CD4-positive, alpha-beta memory T cell (primary cell): Measurements from ENCODE around the gene CNOT4. TPM values are rescaled to one million over a fixed set of nuclear protein-coding genes. Genes with fewer than 3 reads are reported as not detected.
"Not testable (repeated sequence)": the region's sequence is repeated elsewhere in the genome, so short reads cannot be mapped to it uniquely, and the experiment has no call there.

Experiments
- CTCF ChIA-PET: fragments of 350-600 bp; sonication (Branson Sonifier 250); formaldehyde crosslinking; loops from one replicate; lab custom pipeline; 2021; ENCODE audit warnings: inconsistent platforms; ENCODE audit not compliant: partially characterized antibody; lab: Charles Lee
- POLR2A ChIA-PET: fragments of 350-600 bp; sonication (Branson Sonifier 250); formaldehyde crosslinking; loops from one replicate; lab custom pipeline; 2021; ENCODE audit not compliant: partially characterized antibody; lab: Charles Lee
- DNase-seq, 5 donors: peaks; one replicate each; pipeline versions ENCODE4 v3.0.0 to v3.0.0-alpha.2; 2020 to 2022; ENCODE audit warnings: mixed read lengths in 1 of 5
- H3K27ac ChIP-seq: one replicate; pipeline ENCODE4 v1.7.0; 2013; ENCODE audit warnings: low read depth, low read length
- H3K27me3 ChIP-seq: 2 replicates; pipeline ENCODE4 v1.7.0; 2013; ENCODE audit warnings: mild to moderate bottlenecking, low read length, moderate library complexity; ENCODE audit not compliant: insufficient read depth
- H3K36me3 ChIP-seq: 2 replicates; pipeline ENCODE4 v1.7.0; 2013; ENCODE audit warnings: mild to moderate bottlenecking, low read length, moderate library complexity; ENCODE audit not compliant: insufficient read depth
- H3K4me1 ChIP-seq: 2 replicates; pipeline ENCODE4 v1.7.0; 2013; ENCODE audit warnings: mild to moderate bottlenecking, low read length, moderate library complexity; ENCODE audit not compliant: insufficient read depth
- H3K4me3 ChIP-seq, 2 donors: one replicate each; pipeline ENCODE4 v1.7.0; 2013; ENCODE audit warnings: low read length in 2 of 2, mild to moderate bottlenecking in 1 of 2
- H3K9me3 ChIP-seq, 2 donors: one replicate each; pipeline ENCODE4 v1.7.0; 2013; ENCODE audit warnings: low read length in 2 of 2, control low read depth in 1 of 2; ENCODE audit not compliant: control insufficient read depth in 1 of 2
- H3K27ac Mint-ChIP-seq, 7 donors: one replicate each; pipeline ENCODE4 v1.8.0; 2020 to 2021; ENCODE audit warnings: mixed read lengths in 7 of 7, mild to moderate bottlenecking in 6 of 7, inconsistent platforms in 3 of 7, moderate library complexity in 3 of 7
- H3K27me3 Mint-ChIP-seq, 2 donors: one replicate each; pipeline ENCODE4 v1.8.0; 2020 to 2021; ENCODE audit warnings: mixed read lengths in 2 of 2
- H3K36me3 Mint-ChIP-seq, 2 donors: one replicate each; pipeline ENCODE4 v1.8.0; 2020 to 2021; ENCODE audit warnings: mixed read lengths in 2 of 2, inconsistent platforms in 1 of 2, mild to moderate bottlenecking in 1 of 2
- H3K4me1 Mint-ChIP-seq, 4 donors: one replicate each; pipeline ENCODE4 v1.8.0; 2020 to 2021; ENCODE audit warnings: mixed read lengths in 4 of 4, mild to moderate bottlenecking in 1 of 4
- H3K4me3 Mint-ChIP-seq, 8 donors: one replicate each; pipeline ENCODE4 v1.8.0; 2020 to 2021; ENCODE audit warnings: mixed read lengths in 8 of 8, mild to moderate bottlenecking in 7 of 8, moderate library complexity in 6 of 8, inconsistent platforms in 3 of 8
- H3K9me3 Mint-ChIP-seq, 8 donors: one replicate each; pipeline ENCODE4 v1.8.0; 2020 to 2021; ENCODE audit warnings: mixed read lengths in 8 of 8, mild to moderate bottlenecking in 5 of 8, inconsistent platforms in 3 of 8, moderate library complexity in 1 of 8
- intact Hi-C: fragments of 100-400 bp; cut with micrococcal nuclease; formaldehyde crosslinking; loops from one replicate; pipeline ENCODE4 v1.15.1; 2023
- polyA plus RNA-seq, 2 donors: library from polyadenylated mRNA; unstranded; fragments of 300-500 nt; fragmentation: Illumina TruSeq; gene quantifications; one replicate each; pipeline ENCODE4 v1.2.3, GENCODE V29; 2021
- total RNA-seq, 2 experiments: library from RNA; stranded (reverse); gene quantifications; one replicate each; pipeline ENCODE4 v1.2.3, GENCODE V29; 2021

CNOT4 gene
- total and polyA plus RNA-seq, 4 experiments from 2014 or later, result 11.1 to 35.0 (median 26.2) TPM

DNA sequence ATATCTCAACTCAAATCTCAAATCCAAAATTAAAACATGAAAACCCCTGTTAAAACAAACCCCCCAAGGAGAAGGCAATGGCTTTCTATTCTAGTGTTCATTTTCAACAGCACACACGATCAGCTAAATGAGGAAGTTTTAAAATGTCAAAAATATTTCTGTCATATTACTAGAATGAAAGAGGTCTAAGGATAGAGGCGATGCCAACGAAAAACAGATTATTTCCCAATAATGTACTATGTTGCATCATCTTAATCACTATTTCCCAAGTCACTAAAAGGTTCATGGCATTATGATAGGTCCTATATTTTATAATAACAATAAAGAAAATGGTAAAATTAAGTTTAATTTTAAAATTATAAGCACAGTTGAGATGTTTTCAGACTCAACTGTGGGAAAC, 10.1 kb downstream of the CNOT4 start:
- CTCF ChIA-PET, result no interaction called here
- peaks cover 36% of the 10 kb centered on the region for H3K4me1 ChIP-seq

GRCh38 chr7:135497161-135497560, 12.7 kb downstream of the CNOT4 start:
- H3K27ac ChIP-seq, H3K9me3 ChIP-seq, H3K36me3 Mint-ChIP-seq, H3K4me3 Mint-ChIP-seq, H3K4me3 ChIP-seq, H3K9me3 Mint-ChIP-seq, H3K27me3 Mint-ChIP-seq, intact Hi-C loops, H3K27ac Mint-ChIP-seq, H3K27me3 ChIP-seq, POLR2A ChIA-PET, H3K36me3 ChIP-seq: not testable (repeated sequence)
- peaks cover 32% of the 10 kb centered on the region for H3K4me1 ChIP-seq
- CTCF ChIA-PET, result interaction anchor here (0.7 to 1.2 kb wide), 2 partner anchors 10 to 150 kb away, joined by 3 read pairs; no protein-coding TSS in a partner anchor
- DNase-seq, result peak in 1 of 5 donors; percentile 2
- H3K4me1 Mint-ChIP-seq, result peaks cover 41 to 64% (median 51%) of the 10 kb centered on the region in 4 donors

More for the DNA sequence above, 10.1 kb downstream of the CNOT4 start:
- POLR2A ChIA-PET, result no interaction called here
- Histone ChIP-seq H3K36me3 (no peaks in the 10 kb centered on the region), H3K9me3 (no peaks in the 10 kb centered on the region), H3K27ac (no peak overlapping the region), H3K4me3 (no peak overlapping the region), H3K27me3 (no peaks in the 10 kb centered on the region)
- Mint-ChIP-seq H3K9me3 (no peaks in the 10 kb centered on the region), H3K4me3 (peak overlapping the region in 4 of 8 donors; percentile 13 to 59 (median 37)), H3K27ac (peak overlapping the region in 1 of 7 donors; percentile 75), H3K36me3 (peaks cover 3 to 6% of the 10 kb centered on the region in 2 donors), H3K27me3 (no peaks in the 10 kb centered on the region), H3K4me1 (peaks cover 34 to 66% (median 53%) of the 10 kb centered on the region in 4 donors)
- DNase-seq, result no peak
- intact Hi-C loops, result no loop called here

DNA sequence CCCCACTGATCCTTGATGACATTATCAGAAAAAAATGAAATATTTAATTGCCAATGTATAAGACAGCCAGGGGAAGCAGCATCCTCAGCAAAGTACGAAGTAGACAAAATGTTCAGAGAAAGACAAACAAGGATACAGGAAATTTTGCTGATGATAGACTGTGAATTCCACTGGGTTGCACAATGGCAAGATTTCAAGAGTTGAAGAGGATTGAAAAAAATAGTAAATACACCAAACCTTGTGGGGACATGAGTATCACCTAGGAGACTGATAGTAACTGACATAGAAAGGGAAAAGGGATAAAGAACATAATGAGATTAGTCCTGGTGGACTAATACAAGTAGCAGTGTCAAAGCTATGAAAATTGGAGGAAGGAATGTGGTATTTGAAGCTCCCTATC, 16.5 kb downstream of the CNOT4 start:
- H3K27ac ChIP-seq, result no peak overlapping the region
- Mint-ChIP-seq H3K9me3 (no peaks in the 10 kb centered on the region), H3K27me3 (no peaks in the 10 kb centered on the region), H3K4me1 (peaks cover 20 to 31% (median 23%) of the 10 kb centered on the region in 4 donors), H3K36me3 (peaks cover 3% of the 10 kb centered on the region in 2 donors), H3K4me3 (no peak overlapping the region), H3K27ac (peak overlapping the region in 1 of 7 donors; percentile 7)
- no peak for DNase-seq
- ChIA-PET POLR2A (interaction anchor here (0.9 kb wide), 1 partner anchor 42 kb away, joined by 4 read pairs; no protein-coding TSS in a partner anchor), CTCF (interaction anchor here (0.8 to 1.6 kb wide), 4 partner anchors 12 to 219 kb away, joined by 3 to 4 read pairs (median 4); no protein-coding TSS in a partner anchor)
- H3K4me1 ChIP-seq, result peaks cover 29% of the 10 kb centered on the region
- no peak overlapping the region for H3K4me3 ChIP-seq
- H3K27me3 ChIP-seq, result no peaks in the 10 kb centered on the region
- intact Hi-C loops, result no loop called here
- no peaks in the 10 kb centered on the region for H3K36me3 ChIP-seq
- no peaks in the 10 kb centered on the region for H3K9me3 ChIP-seq

GRCh38 chr7:135492151-135492550, 17.8 kb downstream of the CNOT4 start:
- POLR2A ChIA-PET, result no interaction called here
- CTCF ChIA-PET, result interaction anchor here (1.3 kb wide), 1 partner anchor 129 kb away, joined by 3 read pairs; no protein-coding TSS in a partner anchor
- peaks cover 3% of the 10 kb centered on the region in 2 donors for H3K36me3 Mint-ChIP-seq

DNA sequence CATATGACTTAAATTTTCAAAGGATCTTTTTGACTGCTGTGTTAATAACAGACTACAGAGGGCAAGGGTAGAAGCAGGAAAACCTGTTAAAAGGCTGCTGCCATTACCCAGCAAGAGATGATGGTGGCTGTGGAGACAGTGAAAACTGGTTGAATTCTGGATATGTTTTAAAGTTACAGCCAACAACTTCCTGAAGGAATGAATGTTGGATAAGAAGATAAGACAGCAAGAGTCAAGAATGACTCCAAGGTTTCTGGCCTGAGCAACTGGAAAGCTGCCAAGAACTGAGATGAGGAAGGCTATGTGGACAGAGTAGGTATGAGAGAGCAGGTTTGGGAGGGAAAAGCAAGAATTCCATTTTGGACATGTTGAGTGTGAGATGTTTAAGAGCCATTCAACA, 19.1 kb downstream of the CNOT4 start:
- Mint-ChIP-seq H3K27ac (no peak overlapping the region), H3K4me1 (peaks cover 13 to 30% (median 14%) of the 10 kb centered on the region in 4 donors), H3K36me3 (peaks cover 0 to 3% of the 10 kb centered on the region in 2 donors), H3K27me3 (no peaks in the 10 kb centered on the region), H3K4me3 (no peak overlapping the region), H3K9me3 (no peaks in the 10 kb centered on the region)
- CTCF ChIA-PET, result no interaction called here
- H3K4me3 ChIP-seq, result no peak overlapping the region
- DNase-seq, result no peak
- peaks cover 25% of the 10 kb centered on the region for H3K4me1 ChIP-seq
- no peaks in the 10 kb centered on the region for H3K36me3 ChIP-seq
- no peaks in the 10 kb centered on the region for H3K27me3 ChIP-seq
- H3K27ac ChIP-seq, result no peak overlapping the region
- POLR2A ChIA-PET, result no interaction called here
- intact Hi-C loops, result no loop called here
- no peaks in the 10 kb centered on the region for H3K9me3 ChIP-seq

More at GRCh38 chr7:135492151-135492550, 17.8 kb downstream of the CNOT4 start:
- intact Hi-C loops, result no loop called here
- Histone ChIP-seq H3K4me1 (peaks cover 20% of the 10 kb centered on the region), H3K27me3 (no peaks in the 10 kb centered on the region), H3K9me3 (no peaks in the 10 kb centered on the region), H3K27ac (no peak overlapping the region), H3K4me3 (no peak overlapping the region), H3K36me3 (no peaks in the 10 kb centered on the region)
- Mint-ChIP-seq H3K4me3 (no peak overlapping the region), H3K4me1 (peaks cover 14 to 24% (median 18%) of the 10 kb centered on the region in 4 donors), H3K27ac (no peak overlapping the region), H3K9me3 (no peaks in the 10 kb centered on the region), H3K27me3 (no peaks in the 10 kb centered on the region)
- no peak for DNase-seq

- H3K4me3 Mint-ChIP-seq, result no peak overlapping the region
Measured at GRCh38 chr7:135489791-135490190, 20.1 kb downstream of the CNOT4 start.

GRCh38 chr7:135486261-135486920, 23.5 kb downstream of the CNOT4 start:
- Mint-ChIP-seq H3K4me3 (peak overlapping the region in 2 of 8 donors; percentile 2 to 43), H3K27ac (peak overlapping the region in 6 of 7 donors; percentile 3 to 55 (median 26)), H3K9me3 (no peaks in the 10 kb centered on the region), H3K4me1 (peaks cover 14 to 50% (median 26%) of the 10 kb centered on the region in 4 donors), H3K36me3 (peaks cover 0 to 7% of the 10 kb centered on the region in 2 donors), H3K27me3 (no peaks in the 10 kb centered on the region)
- no peaks in the 10 kb centered on the region for H3K36me3 ChIP-seq
- DNase-seq, result no peak
- intact Hi-C loops, result no loop called here
- H3K4me1 ChIP-seq, result peaks cover 36% of the 10 kb centered on the region
- POLR2A ChIA-PET, result no interaction called here
- CTCF ChIA-PET, result interaction anchor here (0.5 kb wide), 1 partner anchor 210 kb away, joined by 3 read pairs; no protein-coding TSS in a partner anchor
- H3K9me3 ChIP-seq, result no peaks in the 10 kb centered on the region
- no peaks in the 10 kb centered on the region for H3K27me3 ChIP-seq
- H3K27ac ChIP-seq, result no peak overlapping the region
- H3K4me3 ChIP-seq, result no peak overlapping the region

More at GRCh38 chr7:135489791-135490190, 20.1 kb downstream of the CNOT4 start:
- H3K36me3 Mint-ChIP-seq, result peaks cover 2 to 3% of the 10 kb centered on the region in 2 donors
- Histone ChIP-seq H3K9me3 (no peaks in the 10 kb centered on the region), H3K27me3 (no peaks in the 10 kb centered on the region), H3K4me1 (peaks cover 25% of the 10 kb centered on the region), H3K4me3 (no peak overlapping the region), H3K27ac (no peak overlapping the region), H3K36me3 (no peaks in the 10 kb centered on the region)
- H3K27me3 Mint-ChIP-seq, result no peaks in the 10 kb centered on the region
- no peaks in the 10 kb centered on the region for H3K9me3 Mint-ChIP-seq
- H3K4me1 Mint-ChIP-seq, result peaks cover 12 to 33% (median 15%) of the 10 kb centered on the region in 4 donors
- DNase-seq, result no peak
- CTCF ChIA-PET, result no interaction called here
- POLR2A ChIA-PET, result no interaction called here
- intact Hi-C loops, result no loop called here
- H3K27ac Mint-ChIP-seq, result no peak overlapping the region
